Prostate gland (tissue), 2 donors: Measurements from ENCODE around the gene TNS1. TPM values are rescaled to one million over a fixed set of nuclear protein-coding genes. Genes with fewer than 3 reads are reported as not detected.

Source experiments
- DNase-seq: peaks from one replicate; pipeline ENCODE4 v3.0.0-alpha.2; 2019; ENCODE audit warnings: low spot score
- H3K27ac ChIP-seq, 2 donors: fragments of 200-600 bp; sonication (generic); 2 replicates each; pipeline ENCODE4 v1.5.1; 2017 to 2019
- H3K27me3 ChIP-seq: fragments of 200-600 bp; sonication (generic); replicated peaks from 2 replicates; pipeline ENCODE4 v1.5.1; 2019; ENCODE audit not compliant: insufficient read depth
- H3K36me3 ChIP-seq, 2 donors: fragments of 200-600 bp; sonication (generic); 1 replicate in 1 of 2; 2 replicates in 1 of 2; pipeline versions ENCODE4 v1.5.1 to v1.8.1; 2017 to 2019
- H3K4me1 ChIP-seq: fragments of 200-600 bp; sonication (generic); replicated peaks from 2 replicates; pipeline ENCODE4 v1.5.1; 2019
- H3K4me3 ChIP-seq, 2 donors: fragments of 200-600 bp; sonication (generic); 2 replicates each; pipeline ENCODE4 v1.5.1; 2017 to 2019
- H3K9me3 ChIP-seq: fragments of 200-600 bp; sonication (generic); 2 replicates; pipeline ENCODE4 v1.5.1; 2017
- CTCF ChIP-seq, 4 experiments: fragments of 200-600 bp in 2 of 4; fragments of 450-650 bp in 2 of 4; sonication (generic) in 2 of 4; IDR thresholded peaks; 1 replicate in 3 of 4; 2 replicates in 1 of 4; pipeline ENCODE4 v1.5.1; 2016 to 2019; ENCODE audit warnings: antibody characterized with exemption in 4 of 4, mild to moderate bottlenecking in 2 of 4, moderate library complexity in 2 of 4
- POLR2A ChIP-seq: fragments of 450-650 bp; IDR thresholded peaks from one replicate; pipeline ENCODE4 v1.6.1; 2016; ENCODE audit warnings: antibody characterized with exemption, mild to moderate bottlenecking
- POLR2AphosphoS5 ChIP-seq: sonication (generic); formaldehyde crosslinking; IDR thresholded peaks from one replicate; pipeline ENCODE4 v1.6.1; 2017; ENCODE audit warnings: antibody characterized with exemption
- WGBS: methylation state at CpG from one replicate; pipeline ENCODE4 v1.1.5; 2018; 5-methylcytosine and 5-hydroxymethylcytosine counted together
- intact Hi-C: fragments of 100-400 bp; cut with DNase I; formaldehyde crosslinking; loops from one replicate; pipeline ENCODE4 v1.14.2; 2022
- total RNA-seq, 2 donors: library from RNA; depleted of rRNA; stranded (reverse); fragments of >200 nt; gene quantifications; one replicate each; pipeline ENCODE4 v1.1.0, GENCODE V29; 2016

Gene TNS1
- total RNA-seq, 2 donors from 2014 or later: 238 to 659 TPM

GRCh38 chr2:218024336-218024735 lies 21.5 kb upstream of the TNS1 start:
- Histone ChIP-seq H3K4me3 (no peak overlapping the region), H3K36me3 (no peaks in the 10 kb centered on the region), H3K27ac (no peak overlapping the region), H3K4me1 (peaks cover 6% of the 10 kb centered on the region), H3K27me3 (no peaks in the 10 kb centered on the region), H3K9me3 (no peaks in the 10 kb centered on the region)
- no peak for DNase-seq
- 79% methylated on average over 2 of the region's 2 CpGs for WGBS
- no peak for TF ChIP-seq POLR2AphosphoS5
- TF ChIP-seq POLR2A: no peak
- no peak for TF ChIP-seq CTCF (IDR thresholded peaks at IDR 0.05)
- intact Hi-C loops: no loop called here

GRCh38 chr2:218023636-218024035 lies 20.8 kb upstream of the TNS1 start:
- no peak for DNase-seq
- Histone ChIP-seq H3K27ac (no peak overlapping the region), H3K4me3 (no peak overlapping the region), H3K36me3 (no peaks in the 10 kb centered on the region), H3K4me1 (peaks cover 6% of the 10 kb centered on the region), H3K9me3 (no peaks in the 10 kb centered on the region), H3K27me3 (no peaks in the 10 kb centered on the region)
- intact Hi-C loops: no loop called here
- TF ChIP-seq POLR2A (no peak), CTCF (IDR thresholded peaks at IDR 0.05) (no peak), POLR2AphosphoS5 (no peak)
- 69% methylated on average over 3 of the region's 3 CpGs for WGBS

GRCh38 chr2:218022851-218023530 lies 20.2 kb upstream of the TNS1 start:
- no peaks in the 10 kb centered on the region for H3K9me3 ChIP-seq
- peaks cover 11% of the 10 kb centered on the region for H3K4me1 ChIP-seq
- no peaks in the 10 kb centered on the region for H3K27me3 ChIP-seq
- H3K4me3 ChIP-seq: no peak overlapping the region
- no peak for DNase-seq
- intact Hi-C loops: no loop called here
- no peak for TF ChIP-seq POLR2AphosphoS5
- H3K27ac ChIP-seq: no peak overlapping the region
- WGBS: 91% methylated on average over 7 of the region's 7 CpGs
- H3K36me3 ChIP-seq: no peaks in the 10 kb centered on the region

- H3K27me3 ChIP-seq: no peaks in the 10 kb centered on the region
- H3K4me3 ChIP-seq: no peak overlapping the region
- 92% methylated on average over 10 of the region's 10 CpGs for WGBS
- no peaks in the 10 kb centered on the region for H3K36me3 ChIP-seq
- no peaks in the 10 kb centered on the region for H3K9me3 ChIP-seq
- DNase-seq: no peak
- no peak overlapping the region for H3K27ac ChIP-seq
- peaks cover 14% of the 10 kb centered on the region for H3K4me1 ChIP-seq
- TF ChIP-seq CTCF (IDR thresholded peaks at IDR 0.05) (no peak), POLR2AphosphoS5 (no peak), POLR2A (no peak)
- intact Hi-C loops: no loop called here
These were observed 19.5 kb upstream of the TNS1 start for GRCh38 chr2:218022131-218022850.

GRCh38 chr2:218021536-218022071 lies 18.8 kb upstream of the TNS1 start:
- no peak overlapping the region for H3K27ac ChIP-seq
- no peaks in the 10 kb centered on the region for H3K9me3 ChIP-seq
- intact Hi-C loops: no loop called here
- no peak overlapping the region for H3K4me3 ChIP-seq
- TF ChIP-seq CTCF (IDR thresholded peaks at IDR 0.05) (no peak), POLR2A (no peak), POLR2AphosphoS5 (no peak)
- WGBS: 76% methylated on average over 12 of the region's 12 CpGs
- H3K36me3 ChIP-seq: no peaks in the 10 kb centered on the region
- peaks cover 19% of the 10 kb centered on the region for H3K4me1 ChIP-seq
- no peaks in the 10 kb centered on the region for H3K27me3 ChIP-seq
- no peak for DNase-seq
